Retina (tissue), 1 donor: ENCODE measurements around the gene ONECUT3.

Source experiments
- DNase-seq: peaks from one replicate; pipeline ENCODE4 v3.0.0-alpha.2; 2016

ONECUT3 gene

DNA sequence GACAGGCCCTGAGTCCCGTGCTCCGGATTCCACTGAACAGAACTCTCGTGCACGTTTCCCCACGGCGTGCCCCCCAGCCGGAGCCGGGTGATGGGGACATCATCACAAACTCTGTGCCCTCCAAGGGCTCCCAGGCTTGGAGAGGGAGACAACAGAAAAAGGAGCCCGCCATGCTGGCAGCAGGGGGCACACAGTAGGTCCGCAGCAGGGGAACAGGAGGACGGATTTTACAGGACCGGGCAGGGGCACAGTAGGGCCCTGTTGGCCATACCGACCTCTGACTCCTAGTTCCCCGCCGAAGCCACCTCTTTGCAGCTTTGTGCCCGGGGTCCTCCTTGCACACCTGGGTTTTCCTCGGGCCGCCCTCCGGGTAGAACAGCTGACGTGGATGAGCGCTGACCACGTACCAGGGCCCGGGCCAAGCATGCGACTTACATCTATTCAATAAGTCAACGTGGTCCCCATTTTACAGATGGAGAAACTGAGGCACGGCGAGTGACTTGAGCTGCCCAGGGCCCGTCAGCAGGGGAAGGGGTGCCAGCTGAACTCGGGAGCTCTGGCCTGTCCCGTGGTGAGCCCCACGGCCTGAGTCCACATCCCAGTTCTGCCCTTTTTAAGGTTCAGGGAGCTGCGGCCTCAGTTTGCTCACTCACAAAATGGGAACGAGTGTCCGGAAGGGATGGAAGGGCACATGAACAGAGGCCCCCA, 10.2 kb upstream of the ONECUT3 start:
- DNase-seq, result no peak

GRCh38 chr19:1744133-1744665, 9.1 kb upstream of the ONECUT3 start:
- DNase-seq, result peak; percentile 28

- DNase-seq, result peak; percentile 24
Observed at GRCh38 chr19:1744822-1745563, 8.3 kb upstream of the ONECUT3 start.

- peak; percentile 22 for DNase-seq
Observed at GRCh38 chr19:1745589-1746031, 7.7 kb upstream of the ONECUT3 start.

DNA sequence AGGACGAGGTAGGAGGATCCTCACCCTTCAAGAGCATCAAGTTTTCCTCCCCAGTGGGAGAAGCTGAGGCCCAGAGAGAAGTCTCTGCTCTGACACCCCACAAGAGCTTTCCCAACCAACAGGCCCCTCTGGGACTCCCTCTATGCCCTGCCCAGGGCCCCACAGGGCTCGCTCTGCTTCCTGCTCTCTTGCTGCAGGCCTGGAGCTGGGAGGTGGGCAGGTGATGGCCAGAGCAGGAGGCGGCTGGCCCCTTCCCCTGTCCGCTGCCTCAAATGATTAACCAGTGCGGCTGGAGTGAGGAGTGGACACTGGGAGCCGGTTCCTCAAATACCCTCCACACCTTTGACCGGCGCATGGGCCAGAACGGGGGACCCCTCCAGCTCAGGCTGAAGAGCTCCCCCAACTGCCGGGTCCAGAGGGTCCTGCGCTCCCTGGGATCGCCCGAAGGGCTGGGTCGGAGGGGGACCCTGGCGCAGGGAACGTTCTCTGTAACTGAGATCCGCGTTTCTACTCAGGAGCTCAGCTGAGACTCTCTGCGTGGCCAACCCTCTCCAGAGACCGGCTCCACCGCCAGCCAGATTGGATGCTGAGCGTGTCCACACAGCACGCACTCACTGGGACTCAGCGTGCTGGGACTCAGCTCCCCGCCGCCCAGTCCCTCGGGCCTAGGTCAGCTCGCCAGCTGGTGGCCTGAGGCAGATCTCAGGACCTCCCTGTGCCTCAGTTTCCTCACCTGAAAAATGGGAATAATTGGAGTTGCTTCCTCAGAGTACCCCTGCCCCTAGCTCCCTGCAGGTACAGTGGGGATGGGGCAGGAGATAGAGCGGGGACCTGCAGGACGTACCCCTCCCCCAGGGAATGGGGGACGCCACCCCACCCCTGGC, 6.7 kb upstream of the ONECUT3 start:
- DNase-seq, result peak; percentile 39

- DNase-seq, result peak; percentile 22
Observed at GRCh38 chr19:1747285-1748114, 5.8 kb upstream of the ONECUT3 start.

DNA sequence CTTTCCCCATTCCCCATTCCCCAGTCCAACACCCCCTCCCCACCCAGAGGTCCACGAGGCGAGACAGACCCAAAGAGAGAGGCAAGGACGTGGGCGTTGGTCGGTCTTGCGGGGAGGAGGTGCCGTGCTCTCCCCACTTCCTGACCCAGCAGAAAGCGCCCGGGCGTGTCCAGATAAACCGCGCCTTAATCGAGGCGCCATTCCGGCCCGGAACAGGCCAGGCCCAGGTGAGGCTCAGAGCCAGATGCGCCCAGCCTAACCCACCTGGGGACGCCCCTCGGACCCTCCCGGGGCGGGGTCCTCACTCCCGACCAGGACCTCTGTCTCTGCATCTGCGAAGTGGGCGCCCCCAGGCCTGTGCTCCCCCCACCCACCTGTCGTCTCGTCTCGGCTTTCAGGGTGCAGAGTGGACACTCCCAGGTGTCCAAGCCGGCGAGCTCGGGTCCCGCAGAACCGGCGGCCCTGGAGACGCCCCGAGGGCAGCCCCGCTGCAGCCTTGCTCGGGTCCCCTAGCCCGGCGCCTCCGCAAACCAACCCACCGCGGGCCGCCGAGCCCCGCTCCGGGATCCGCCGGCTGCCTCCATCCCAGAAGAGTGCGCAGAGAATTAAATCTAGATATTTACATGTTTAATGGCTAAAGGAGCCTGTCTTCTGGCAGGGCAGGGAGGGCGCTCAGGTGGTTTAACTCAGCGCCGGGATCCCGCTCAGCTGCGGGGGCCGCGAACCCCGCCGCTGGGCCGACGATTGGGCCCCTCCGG, 5.0 kb upstream of the ONECUT3 start:
- no peak for DNase-seq

- no peak for DNase-seq
Observed at GRCh38 chr19:1748873-1749341, 4.4 kb upstream of the ONECUT3 start.

DNA sequence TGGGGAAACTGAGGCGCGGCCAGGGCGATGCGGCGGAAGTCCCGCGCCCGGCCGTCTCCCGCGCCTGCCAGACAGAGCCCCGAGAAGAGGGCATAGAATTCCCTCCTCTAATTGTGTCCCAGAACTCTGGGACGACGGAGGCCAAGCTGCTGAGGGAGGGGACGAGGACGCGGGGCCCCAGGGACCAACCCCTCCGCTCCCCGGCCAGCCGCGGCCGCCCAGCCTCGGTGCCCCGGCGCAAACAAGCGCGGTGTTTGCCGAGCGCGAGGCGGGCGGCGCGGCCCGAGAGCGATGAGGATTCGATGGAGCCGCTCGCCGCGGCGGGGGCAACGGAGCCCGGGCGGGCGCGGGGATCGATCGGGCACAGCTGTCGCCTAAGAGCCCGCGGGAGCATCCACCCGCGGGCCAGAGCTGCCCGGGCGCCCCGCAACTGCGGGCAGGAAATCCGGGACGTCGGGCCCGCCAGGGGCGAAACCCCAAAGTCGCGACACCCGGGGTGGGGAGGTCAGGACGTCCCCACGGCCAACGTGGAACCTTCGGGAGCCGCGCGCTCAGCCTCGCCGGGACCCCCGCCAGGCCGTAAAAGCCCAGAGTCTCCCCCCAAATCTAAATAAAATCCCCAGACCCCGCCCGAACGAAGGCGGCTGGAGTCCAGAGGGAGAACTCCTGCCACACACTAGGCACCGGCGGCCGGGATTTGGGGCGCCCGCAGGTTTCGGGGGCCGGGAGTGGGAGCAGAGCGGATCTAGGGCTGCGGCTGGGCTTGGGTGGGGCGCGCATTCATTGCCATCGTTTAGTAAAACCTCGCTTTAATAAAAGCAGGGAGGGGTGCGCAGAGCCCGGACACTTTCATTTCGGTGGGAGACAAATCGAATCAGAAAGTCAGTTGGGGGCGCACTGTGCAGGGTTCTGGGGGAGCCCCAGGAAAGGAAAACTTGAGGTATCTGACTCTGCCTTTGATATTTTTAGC, 3.6 kb upstream of the ONECUT3 start:
- peak; percentile 69 for DNase-seq

DNA sequence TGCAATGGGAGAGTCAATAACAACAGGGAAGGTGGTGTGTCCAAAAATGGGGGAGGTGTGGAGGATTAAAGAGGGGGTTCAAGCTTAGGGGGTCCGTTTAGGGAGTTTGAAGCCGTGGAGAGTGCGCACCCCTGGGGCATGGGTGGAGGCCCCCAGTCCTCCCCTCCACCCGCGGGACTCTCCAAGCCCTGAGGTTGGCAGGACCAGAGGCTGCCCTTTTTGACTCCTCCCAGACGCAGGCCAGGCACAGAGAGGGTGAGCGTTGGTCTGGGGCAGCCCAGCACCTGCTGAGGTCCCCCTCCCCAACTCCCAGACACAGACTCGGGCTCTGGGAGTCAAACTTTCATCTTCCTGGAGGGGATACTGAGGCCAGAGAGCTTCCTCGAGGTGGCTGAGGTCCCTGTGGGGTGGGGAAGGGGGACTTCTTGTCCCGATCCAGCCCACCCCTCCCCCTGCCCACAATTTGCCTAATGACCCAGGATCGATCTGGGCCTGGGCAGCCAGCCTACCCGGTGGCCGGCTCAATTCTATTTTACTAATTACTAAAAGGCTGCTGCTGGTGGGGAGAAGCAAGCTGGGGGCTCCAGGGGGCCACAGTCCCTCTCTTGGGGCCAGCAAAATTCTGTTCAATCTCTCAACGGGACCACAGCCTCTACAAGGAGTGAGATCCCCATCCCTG, 2.8 kb upstream of the ONECUT3 start:
- DNase-seq, result no peak

DNA sequence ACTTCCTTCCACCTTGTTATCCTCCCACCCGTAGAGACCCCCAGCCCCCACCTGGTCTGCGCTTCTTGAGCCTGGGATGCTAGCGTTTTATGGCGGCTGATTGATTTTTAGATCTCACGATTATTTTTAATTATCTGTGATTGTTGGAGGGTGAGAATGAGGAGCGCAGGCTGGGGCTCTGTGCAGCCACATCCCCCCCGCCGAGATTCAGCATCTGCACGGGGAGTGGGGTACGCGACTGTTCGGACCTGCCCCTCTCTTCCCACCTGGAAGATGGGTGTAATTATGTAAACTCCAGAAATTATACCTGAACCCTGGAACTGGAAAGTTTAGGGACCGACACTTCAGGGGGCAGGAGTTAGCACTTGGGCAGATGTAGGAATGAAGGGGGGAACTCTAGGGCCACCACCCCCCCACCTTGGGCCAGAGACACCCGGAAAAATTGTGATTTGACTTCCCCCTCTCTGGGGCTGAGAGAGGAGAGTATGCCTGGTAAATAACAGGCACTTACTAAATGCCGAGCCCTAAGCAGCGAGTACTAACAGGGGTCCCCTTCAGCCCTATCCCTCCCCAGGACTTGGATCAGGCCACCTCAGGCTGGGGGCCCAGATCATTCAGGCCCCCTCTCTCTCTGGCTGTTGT, 1.8 kb upstream of the ONECUT3 start:
- DNase-seq, result no peak

GRCh38 chr19:1752009-1752756, 1.1 kb upstream of the ONECUT3 start:
- no peak for DNase-seq

DNA sequence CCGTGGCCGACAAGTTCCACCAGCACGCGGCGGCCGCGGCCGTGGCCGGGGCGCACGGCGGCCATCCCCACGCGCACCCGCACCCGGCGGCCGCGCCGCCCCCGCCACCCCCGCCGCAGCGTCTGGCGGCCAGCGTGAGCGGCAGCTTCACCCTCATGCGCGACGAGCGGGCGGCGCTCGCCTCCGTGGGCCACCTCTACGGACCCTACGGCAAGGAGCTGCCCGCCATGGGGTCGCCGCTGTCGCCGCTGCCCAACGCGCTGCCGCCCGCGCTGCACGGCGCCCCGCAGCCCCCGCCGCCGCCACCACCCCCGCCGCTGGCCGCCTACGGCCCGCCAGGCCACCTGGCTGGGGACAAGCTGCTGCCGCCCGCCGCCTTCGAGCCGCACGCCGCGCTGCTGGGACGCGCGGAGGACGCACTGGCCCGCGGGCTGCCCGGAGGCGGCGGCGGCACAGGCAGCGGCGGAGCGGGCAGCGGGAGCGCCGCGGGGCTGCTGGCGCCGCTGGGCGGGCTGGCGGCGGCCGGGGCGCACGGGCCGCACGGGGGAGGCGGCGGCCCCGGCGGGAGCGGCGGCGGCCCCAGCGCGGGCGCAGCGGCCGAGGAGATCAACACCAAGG, 821 bp downstream of the ONECUT3 start:
- DNase-seq, result no peak

DNA sequence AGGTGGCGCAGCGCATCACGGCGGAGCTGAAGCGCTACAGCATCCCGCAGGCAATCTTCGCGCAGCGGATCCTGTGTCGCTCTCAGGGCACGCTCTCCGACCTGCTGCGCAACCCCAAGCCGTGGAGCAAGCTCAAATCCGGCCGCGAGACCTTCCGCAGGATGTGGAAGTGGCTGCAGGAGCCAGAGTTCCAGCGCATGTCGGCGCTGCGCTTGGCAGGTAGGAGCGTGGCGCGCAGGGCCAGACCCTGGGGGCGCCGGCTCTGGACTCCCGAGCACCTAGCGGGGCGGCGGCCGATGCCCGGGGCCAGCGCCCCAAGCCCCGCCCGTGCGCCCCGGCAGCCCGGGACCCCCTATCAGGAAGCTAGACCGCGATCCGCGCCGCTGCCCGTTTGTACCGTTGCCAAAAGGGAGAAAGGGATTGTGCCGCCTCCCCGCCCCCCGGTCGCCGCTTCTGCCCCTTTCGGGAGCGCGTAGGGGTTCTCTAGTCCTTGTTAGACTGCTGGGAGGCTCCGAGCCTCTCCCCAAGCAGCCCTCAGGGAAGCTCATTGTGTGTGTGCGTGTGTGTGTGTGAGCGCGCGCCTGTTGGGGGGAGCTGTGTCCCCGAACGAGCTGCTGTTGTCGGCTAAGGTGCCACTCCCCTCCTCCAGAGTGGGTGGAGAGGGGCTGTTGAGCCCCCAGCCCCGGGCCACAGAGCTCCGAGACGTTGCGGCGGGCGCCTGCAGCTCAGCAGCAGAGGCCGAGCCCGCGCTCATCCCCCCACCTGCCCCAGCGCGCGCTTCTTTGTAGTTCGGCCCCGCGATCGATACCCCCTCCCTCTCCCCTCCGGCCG, 1.5 kb downstream of the ONECUT3 start:
- DNase-seq, result peak; percentile 67

DNA sequence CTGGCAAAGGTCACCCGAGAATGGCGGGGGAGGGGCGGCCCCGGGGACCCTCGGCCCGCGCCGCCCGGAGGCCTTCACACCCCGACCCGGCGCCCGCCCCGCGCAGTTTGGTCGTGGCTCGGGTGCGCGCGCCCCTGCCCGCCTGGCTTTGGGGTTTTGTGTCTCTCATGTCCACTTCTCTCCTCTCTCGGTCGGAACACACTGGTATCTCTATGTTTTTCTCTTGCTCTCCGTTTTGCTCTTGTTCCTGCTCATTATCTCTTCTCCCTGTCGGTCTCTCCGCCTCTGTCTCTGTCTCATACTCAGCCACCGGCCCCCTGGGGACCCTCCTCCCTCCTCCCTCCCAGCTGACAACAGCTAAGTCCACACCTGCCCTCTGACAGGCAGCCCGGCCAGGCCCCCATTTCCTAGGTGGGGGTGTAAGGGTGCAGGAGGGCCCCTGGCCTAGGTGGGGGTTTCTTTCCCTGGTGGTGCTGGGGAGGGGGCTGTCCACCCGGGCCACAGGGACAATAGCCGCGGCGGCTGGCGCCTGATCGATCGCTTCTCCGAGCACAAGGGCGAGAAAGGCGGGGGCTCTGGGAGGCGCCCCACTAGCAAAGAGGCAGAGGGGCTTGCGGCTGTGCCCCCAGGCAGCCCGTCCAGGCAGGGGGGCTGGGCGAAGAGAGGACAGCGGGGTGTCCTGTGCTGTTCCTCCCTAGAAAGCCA, 2.3 kb downstream of the ONECUT3 start:
- peak; percentile 77 for DNase-seq

GRCh38 chr19:1756264-1756663, 3.0 kb downstream of the ONECUT3 start:
- no peak for DNase-seq
